Mucosa of descending colon (tissue), 3 donors: Measurements from ENCODE around the gene KIDINS220. TPM values are rescaled to one million over a fixed set of nuclear protein-coding genes. Genes with fewer than 3 reads are reported as not detected.

Experiments used
- ATAC-seq: fragments of 200-7000 bp; cut with Tn5 transposase; one replicate; pipeline ENCODE4 v1.9.1; 2020; ENCODE audit warnings: mild to moderate bottlenecking, moderate library complexity
- DNase-seq, 3 donors: peaks; one replicate each; pipeline ENCODE4 v3.0.0-alpha.2; 2020
- H3K36me3 ChIP-seq: fragments of 200-600 bp; one replicate; pipeline ENCODE4 v1.8.0; 2021; ENCODE audit warnings: low read depth, mild to moderate bottlenecking
- H3K4me1 ChIP-seq: fragments of 200-600 bp; one replicate; pipeline ENCODE4 v1.8.0; 2021; ENCODE audit warnings: low read depth, mild to moderate bottlenecking
- H3K4me3 ChIP-seq: fragments of 200-600 bp; one replicate; pipeline ENCODE4 v1.8.0; 2021; ENCODE audit warnings: mild to moderate bottlenecking
- H3K9me3 ChIP-seq: fragments of 200-600 bp; one replicate; pipeline ENCODE4 v1.8.0; 2021; ENCODE audit warnings: mild to moderate bottlenecking
- intact Hi-C, 2 donors: fragments of 100-400 bp; cut with DNase I in 1 of 2; cut with micrococcal nuclease in 1 of 2; formaldehyde crosslinking; loops; one replicate each; pipeline versions ENCODE4 v1.11.0 to v1.11.1; 2022; cut with DNase I, micrococcal nuclease
- total RNA-seq, 3 donors: library from RNA; stranded (reverse); fragmentation: NEBNext Ultra II Directional in 2 of 3; extraction: Animal tissue kit (Norgen Biotek cat#: 25700) in 2 of 3; gene quantifications; one replicate each; pipeline versions ENCODE4 v1.2.1 to v1.2.4, GENCODE V29; 2021 to 2023
- TF ChIP-seq, protein P1 (sequence below): fragments of 200-600 bp; IDR thresholded peaks from one replicate; pipeline ENCODE4 v1.8.0; 2022; ENCODE audit warnings: antibody characterized with exemption, mild to moderate bottlenecking
- donor health status: DM: no; HTN: no; CAD: no; lungs with moderate emphysema.
- donor health status: DM: no; HTN: no; CAD: no.
- donor health status: DM: no; HTN: yes; CAD: no.

The KIDINS220 gene
- total RNA-seq, 3 donors from 2014 or later: 54.8 to 69.6 (median 55.9) TPM

DNA sequence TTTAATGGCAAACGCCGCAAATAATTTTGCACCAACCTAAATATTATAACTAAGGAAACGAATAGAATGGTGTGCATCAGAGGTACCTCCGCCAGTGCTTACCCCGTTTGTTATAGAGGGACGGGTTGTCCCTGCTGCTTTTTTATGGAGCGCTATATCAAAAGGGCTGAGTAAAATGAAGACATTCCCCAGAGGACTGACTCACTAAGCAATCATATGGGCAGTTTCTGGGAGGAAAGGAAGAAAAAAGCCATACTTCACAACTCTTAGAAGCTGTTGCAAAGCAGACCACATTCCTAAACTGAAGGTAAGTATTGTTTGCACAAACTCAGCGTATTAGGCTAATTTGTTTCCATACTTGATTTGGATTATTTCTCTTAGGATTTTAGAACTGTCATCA, 142.7 kb downstream of the KIDINS220 start:
- TF ChIP-seq, protein P1, sequence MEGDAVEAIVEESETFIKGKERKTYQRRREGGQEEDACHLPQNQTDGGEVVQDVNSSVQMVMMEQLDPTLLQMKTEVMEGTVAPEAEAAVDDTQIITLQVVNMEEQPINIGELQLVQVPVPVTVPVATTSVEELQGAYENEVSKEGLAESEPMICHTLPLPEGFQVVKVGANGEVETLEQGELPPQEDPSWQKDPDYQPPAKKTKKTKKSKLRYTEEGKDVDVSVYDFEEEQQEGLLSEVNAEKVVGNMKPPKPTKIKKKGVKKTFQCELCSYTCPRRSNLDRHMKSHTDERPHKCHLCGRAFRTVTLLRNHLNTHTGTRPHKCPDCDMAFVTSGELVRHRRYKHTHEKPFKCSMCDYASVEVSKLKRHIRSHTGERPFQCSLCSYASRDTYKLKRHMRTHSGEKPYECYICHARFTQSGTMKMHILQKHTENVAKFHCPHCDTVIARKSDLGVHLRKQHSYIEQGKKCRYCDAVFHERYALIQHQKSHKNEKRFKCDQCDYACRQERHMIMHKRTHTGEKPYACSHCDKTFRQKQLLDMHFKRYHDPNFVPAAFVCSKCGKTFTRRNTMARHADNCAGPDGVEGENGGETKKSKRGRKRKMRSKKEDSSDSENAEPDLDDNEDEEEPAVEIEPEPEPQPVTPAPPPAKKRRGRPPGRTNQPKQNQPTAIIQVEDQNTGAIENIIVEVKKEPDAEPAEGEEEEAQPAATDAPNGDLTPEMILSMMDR: no peak
- no peak overlapping the region for H3K4me3 ChIP-seq
- intact Hi-C loops: loop anchor here in 1 of 2 donors (10.0 kb wide), 1 partner anchor 1490 kb away; no protein-coding TSS in a partner anchor
- no peaks in the 10 kb centered on the region for H3K36me3 ChIP-seq
- no peak for DNase-seq
- H3K4me1 ChIP-seq: peaks cover 7% of the 10 kb centered on the region
- no peaks in the 10 kb centered on the region for H3K9me3 ChIP-seq
- ATAC-seq: no peak

DNA sequence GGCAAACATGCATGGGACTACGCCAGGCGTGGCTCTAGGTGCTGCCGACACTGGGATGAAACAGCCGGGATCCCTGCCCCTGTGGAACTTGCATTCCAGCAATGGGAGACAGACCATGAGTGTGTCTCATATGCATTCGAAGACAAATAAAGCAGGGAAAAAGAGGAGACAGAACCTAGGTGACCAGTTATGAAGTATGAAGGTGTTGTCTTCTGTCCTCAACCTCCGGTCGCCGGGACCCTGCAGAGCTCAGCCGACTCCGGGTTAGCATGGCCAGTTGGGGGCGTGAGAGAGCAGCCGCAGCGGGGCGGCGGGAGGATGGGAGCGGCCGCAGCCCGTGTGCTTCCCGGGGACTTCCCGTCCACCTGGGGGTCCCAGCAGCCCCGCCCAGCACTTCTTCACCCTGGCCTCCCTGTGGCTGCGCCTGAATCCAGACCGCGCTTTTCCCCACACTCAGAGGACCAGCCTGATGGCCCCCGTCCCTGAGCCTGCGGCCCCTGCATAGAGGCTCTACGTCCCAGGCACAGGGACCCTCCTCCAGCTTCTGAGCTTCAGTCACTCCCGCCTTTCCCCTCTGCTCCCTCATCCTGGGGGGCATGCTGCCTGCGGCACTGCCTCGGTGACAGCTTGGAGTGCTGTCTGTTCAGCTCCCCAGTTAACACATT, 144.1 kb downstream of the KIDINS220 start:
- TF ChIP-seq, protein P1: peak; percentile 68
- DNase-seq: peak; percentile 63 to 83 (median 75)
- no peak overlapping the region for H3K4me3 ChIP-seq
- peak; percentile 95 for ATAC-seq
- H3K4me1 ChIP-seq: peaks cover 7% of the 10 kb centered on the region
- no peaks in the 10 kb centered on the region for H3K36me3 ChIP-seq
- H3K9me3 ChIP-seq: no peaks in the 10 kb centered on the region
- intact Hi-C loops: loop anchor here in 1 of 2 donors (10.0 kb wide), 1 partner anchor 1488 kb away; no protein-coding TSS in a partner anchor

DNA sequence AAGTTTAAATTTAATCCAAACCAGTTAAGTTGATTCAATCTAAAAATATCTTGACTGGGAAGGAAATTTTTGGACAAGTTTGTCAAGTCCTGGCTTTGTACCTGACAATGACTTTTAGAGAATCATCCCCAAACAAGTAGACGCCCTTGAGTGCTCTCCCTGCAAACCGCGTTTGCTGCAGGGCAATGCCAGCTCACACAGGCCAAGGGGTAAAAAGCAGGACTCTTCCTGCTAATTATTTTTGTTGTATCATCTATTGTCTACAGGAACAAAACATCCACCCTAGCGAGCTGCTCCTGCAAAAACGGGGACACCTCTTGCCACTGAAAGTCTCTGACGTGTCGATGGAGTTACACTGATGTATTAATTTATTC, 144.6 kb downstream of the KIDINS220 start:
- H3K4me1 ChIP-seq: peaks cover 7% of the 10 kb centered on the region
- ATAC-seq (peak; percentile 33), DNase-seq (no peak)
- H3K36me3 ChIP-seq: no peaks in the 10 kb centered on the region
- H3K9me3 ChIP-seq: no peaks in the 10 kb centered on the region
- intact Hi-C loops: loop anchor here in 1 of 2 donors (10.0 kb wide), 1 partner anchor 1488 kb away; no protein-coding TSS in a partner anchor
- no peak overlapping the region for H3K4me3 ChIP-seq
- TF ChIP-seq, protein P1: no peak

- intact Hi-C loops: loop anchor here in 1 of 2 donors (10.0 kb wide), 1 partner anchor 1487 kb away; no protein-coding TSS in a partner anchor
- ATAC-seq: peak; percentile 57
- peak in 1 of 3 donors; percentile 21 for DNase-seq
- no peaks in the 10 kb centered on the region for H3K9me3 ChIP-seq
- H3K4me1 ChIP-seq: peaks cover 7% of the 10 kb centered on the region
- no peaks in the 10 kb centered on the region for H3K36me3 ChIP-seq
- no peak overlapping the region for H3K4me3 ChIP-seq
- TF ChIP-seq, protein P1: no peak
Observed at GRCh38 chr2:8691859-8692437, 145.5 kb downstream of the KIDINS220 start.

- Histone ChIP-seq H3K4me3 (peak overlapping the region; percentile 59), H3K4me1 (peaks cover under 1% of the 10 kb centered on the region), H3K9me3 (no peaks in the 10 kb centered on the region), H3K36me3 (no peaks in the 10 kb centered on the region)
- ATAC-seq: peak; percentile 61
- peak; percentile 78 to 90 (median 82) for DNase-seq
- intact Hi-C loops: loop anchor here (2.0 to 10.0 kb wide), 3 partner anchors 951 to 1261 kb away; no protein-coding TSS in a partner anchor
- TF ChIP-seq, protein P1: peak; percentile 96
Observed at GRCh38 chr2:8685697-8686358, 151.6 kb downstream of the KIDINS220 start.
